ENCODE data around the gene ZNFX1. TPM values are rescaled to one million over a fixed set of nuclear protein-coding genes. Genes with fewer than 3 reads are reported as not detected.

The ZNFX1 gene
- total RNA-seq (2021) (8.0 to 11.0 TPM (median 9.1 TPM) in 3 replicates), Bru-seq, nascent RNA (percentile 69 among the genes with signal in this experiment)
- long read RNA-seq, experiment 1, full-length matches to known transcripts: 11 of 31 reads
- long read RNA-seq, experiment 1, partial matches to known transcripts: 6 of 31 reads
- long read RNA-seq, experiment 1, other reads (novel, unspliced or antisense): 14 of 31 reads
- long read RNA-seq, experiment 2, full-length matches to known transcripts: 1 of 18 reads
- long read RNA-seq, experiment 2, partial matches to known transcripts: 9 of 18 reads
- long read RNA-seq, experiment 2, other reads (novel, unspliced or antisense): 8 of 18 reads
- long read RNA-seq, experiment 3, partial matches to known transcripts: 1 of 1 reads
- long read RNA-seq, experiment 3, other reads (novel, unspliced or antisense): 0 of 1 reads

GRCh38 chr20:49278036-49278817, at the start of gene ZNFX1:
Gene ZNFX1 (minus strand): TSS chr20:49278057. CDS start chr20:49275839, 2,218 bp downstream.
- peak; percentile 98 for DNase-seq (ENCODE audit: low spot score)
- TF ChIP-seq E2F1 (CRISPR knock-in tag; IDR thresholded peaks at IDR 0.05) (0 out of 2 replicates have a peak, but pooled peaks have one; percentile 50), MXD4 (CRISPR knock-in tag; IDR thresholded peaks at IDR 0.05; ENCODE audit: borderline replicate concordance) (no peak), NR2C2 (CRISPR knock-in tag; IDR thresholded peaks at IDR 0.05) (no peak), ARID4B (CRISPR knock-in tag; IDR thresholded peaks at IDR 0.05; ENCODE audit: borderline replicate concordance) (peak; percentile 17; the same call in 1 of the 2 replicates), PRRX2 (CRISPR knock-in tag; IDR thresholded peaks at IDR 0.05) (0 out of 2 replicates have a peak, but pooled peaks have one; percentile 74), NR1H2 (CRISPR knock-in tag; IDR thresholded peaks at IDR 0.05) (no peak), GTF2I (CRISPR knock-in tag; conservative IDR thresholded peaks at IDR 0.05) (no peak), USF1 (CRISPR knock-in tag; IDR thresholded peaks at IDR 0.05) (no peak; the same call in 1 of the 2 replicates), NFATC4 (CRISPR knock-in tag; IDR thresholded peaks at IDR 0.05) (no peak; the same call in 1 of the 2 replicates), STAT6 (CRISPR knock-in tag; conservative IDR thresholded peaks at IDR 0.05; ENCODE audit: low read depth) (no peak), ERG (CRISPR knock-in tag; IDR thresholded peaks at IDR 0.05) (0 out of 2 replicates have a peak, but pooled peaks have one; percentile 3), E2F4 (CRISPR knock-in tag; IDR thresholded peaks at IDR 0.05; ENCODE audit: borderline replicate concordance, low read depth) (peak; percentile 94)
- TF ChIP-seq, protein P1, sequence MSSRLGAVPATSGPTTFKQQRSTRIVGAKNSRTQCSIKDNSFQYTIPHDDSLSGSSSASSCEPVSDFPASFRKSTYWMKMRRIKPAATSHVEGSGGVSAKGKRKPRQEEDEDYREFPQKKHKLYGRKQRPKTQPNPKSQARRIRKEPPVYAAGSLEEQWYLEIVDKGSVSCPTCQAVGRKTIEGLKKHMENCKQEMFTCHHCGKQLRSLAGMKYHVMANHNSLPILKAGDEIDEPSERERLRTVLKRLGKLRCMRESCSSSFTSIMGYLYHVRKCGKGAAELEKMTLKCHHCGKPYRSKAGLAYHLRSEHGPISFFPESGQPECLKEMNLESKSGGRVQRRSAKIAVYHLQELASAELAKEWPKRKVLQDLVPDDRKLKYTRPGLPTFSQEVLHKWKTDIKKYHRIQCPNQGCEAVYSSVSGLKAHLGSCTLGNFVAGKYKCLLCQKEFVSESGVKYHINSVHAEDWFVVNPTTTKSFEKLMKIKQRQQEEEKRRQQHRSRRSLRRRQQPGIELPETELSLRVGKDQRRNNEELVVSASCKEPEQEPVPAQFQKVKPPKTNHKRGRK (CRISPR knock-in tag; IDR thresholded peaks at IDR 0.05; ENCODE audit: borderline replicate concordance): 0 out of 2 replicates have a peak, but pooled peaks have one; percentile 10
- TF ChIP-seq, protein P2, sequence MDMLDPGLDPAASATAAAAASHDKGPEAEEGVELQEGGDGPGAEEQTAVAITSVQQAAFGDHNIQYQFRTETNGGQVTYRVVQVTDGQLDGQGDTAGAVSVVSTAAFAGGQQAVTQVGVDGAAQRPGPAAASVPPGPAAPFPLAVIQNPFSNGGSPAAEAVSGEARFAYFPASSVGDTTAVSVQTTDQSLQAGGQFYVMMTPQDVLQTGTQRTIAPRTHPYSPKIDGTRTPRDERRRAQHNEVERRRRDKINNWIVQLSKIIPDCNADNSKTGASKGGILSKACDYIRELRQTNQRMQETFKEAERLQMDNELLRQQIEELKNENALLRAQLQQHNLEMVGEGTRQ (CRISPR knock-in tag; IDR thresholded peaks at IDR 0.05): peak; percentile 31; the same call in 1 of the 2 replicates
- TF ChIP-seq, protein P3, sequence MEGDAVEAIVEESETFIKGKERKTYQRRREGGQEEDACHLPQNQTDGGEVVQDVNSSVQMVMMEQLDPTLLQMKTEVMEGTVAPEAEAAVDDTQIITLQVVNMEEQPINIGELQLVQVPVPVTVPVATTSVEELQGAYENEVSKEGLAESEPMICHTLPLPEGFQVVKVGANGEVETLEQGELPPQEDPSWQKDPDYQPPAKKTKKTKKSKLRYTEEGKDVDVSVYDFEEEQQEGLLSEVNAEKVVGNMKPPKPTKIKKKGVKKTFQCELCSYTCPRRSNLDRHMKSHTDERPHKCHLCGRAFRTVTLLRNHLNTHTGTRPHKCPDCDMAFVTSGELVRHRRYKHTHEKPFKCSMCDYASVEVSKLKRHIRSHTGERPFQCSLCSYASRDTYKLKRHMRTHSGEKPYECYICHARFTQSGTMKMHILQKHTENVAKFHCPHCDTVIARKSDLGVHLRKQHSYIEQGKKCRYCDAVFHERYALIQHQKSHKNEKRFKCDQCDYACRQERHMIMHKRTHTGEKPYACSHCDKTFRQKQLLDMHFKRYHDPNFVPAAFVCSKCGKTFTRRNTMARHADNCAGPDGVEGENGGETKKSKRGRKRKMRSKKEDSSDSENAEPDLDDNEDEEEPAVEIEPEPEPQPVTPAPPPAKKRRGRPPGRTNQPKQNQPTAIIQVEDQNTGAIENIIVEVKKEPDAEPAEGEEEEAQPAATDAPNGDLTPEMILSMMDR (IDR thresholded peaks at IDR 0.05): no peak

More at GRCh38 chr20:49278036-49278817, at the start of gene ZNFX1:
- peaks cover 41% of the 10 kb centered on the region for H3K4me1 Mint-ChIP-seq
- ChIA-PET CTCF (interaction anchor here (0.7 to 1.0 kb wide), 2 partner anchors 42 to 59 kb away, joined by 3 read pairs; partner anchors contain the start of gene DDX27), POLR2A (interaction anchor here (0.5 to 1.6 kb wide), 6 partner anchors 9 to 89 kb away, joined by 3 to 8 read pairs (median 3); no protein-coding TSS in a partner anchor)
- ATAC-seq: peak; percentile 86
- peaks cover 70% of the 10 kb centered on the region for H3K36me3 Mint-ChIP-seq
- H3K27ac Mint-ChIP-seq: peak within 1 kb of the TSS; percentile 99
- peaks cover 7% of the 10 kb centered on the region for H3K9me3 Mint-ChIP-seq
- peak within 1 kb of the TSS; percentile 100 for H3K4me3 Mint-ChIP-seq
- H3K27me3 Mint-ChIP-seq (ENCODE audit: low read depth): no peaks in the 10 kb centered on the region; the same call in 1 of the 2 replicates

Measured in WTC11 (cell line).